Fibroblast of skin of abdomen (primary cell): Measurements from ENCODE around the gene PICK1.

ENCODE experiments used
- DNase-seq: peaks from one replicate; pipeline ENCODE4 v3.0.0-alpha.2; 2013

PICK1 gene

DNA sequence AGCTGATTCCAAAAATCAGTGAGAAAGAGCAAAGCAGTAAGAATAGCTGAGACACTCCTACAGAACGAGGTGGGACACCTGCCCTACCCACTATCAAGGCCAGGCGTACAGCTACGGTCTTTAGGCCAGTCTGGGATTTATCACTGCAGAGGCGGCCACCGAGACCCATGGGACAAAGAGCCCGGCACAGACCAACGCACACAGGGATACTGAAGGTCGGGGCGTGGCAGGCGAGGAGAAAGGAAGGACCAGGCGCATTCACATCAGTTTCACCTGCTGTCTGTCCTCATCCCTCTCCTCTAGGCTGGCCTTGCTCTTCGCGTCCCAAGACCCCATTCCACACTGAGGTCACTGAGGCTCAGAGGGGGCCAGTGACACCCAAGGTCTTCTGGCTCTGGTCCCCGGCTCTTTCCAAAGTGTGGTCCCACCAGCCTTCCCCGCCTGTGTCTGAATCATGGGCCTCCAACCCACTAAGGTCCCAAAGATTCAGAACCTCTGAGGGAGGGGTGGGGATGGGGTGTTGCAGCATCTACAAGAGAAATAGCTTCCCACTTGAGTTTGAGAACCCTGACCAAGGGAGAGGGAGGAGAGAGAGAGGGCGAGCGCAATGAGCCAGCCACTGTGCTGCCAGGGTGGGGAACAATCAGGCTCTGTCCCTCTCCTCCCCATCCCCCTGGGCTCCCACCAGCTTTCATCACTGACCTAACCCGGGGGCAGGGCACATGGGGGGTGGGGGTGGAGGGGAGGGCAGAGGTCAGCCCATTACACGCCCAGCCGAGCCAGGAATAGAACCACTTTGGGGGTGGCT, 7.2 kb upstream of the PICK1 start:
- DNase-seq: no peak

GRCh38 chr22:38050720-38051119, 6.5 kb upstream of the PICK1 start:
- no peak for DNase-seq

GRCh38 chr22:38051261-38051660, 5.9 kb upstream of the PICK1 start:
- DNase-seq: no peak

DNA sequence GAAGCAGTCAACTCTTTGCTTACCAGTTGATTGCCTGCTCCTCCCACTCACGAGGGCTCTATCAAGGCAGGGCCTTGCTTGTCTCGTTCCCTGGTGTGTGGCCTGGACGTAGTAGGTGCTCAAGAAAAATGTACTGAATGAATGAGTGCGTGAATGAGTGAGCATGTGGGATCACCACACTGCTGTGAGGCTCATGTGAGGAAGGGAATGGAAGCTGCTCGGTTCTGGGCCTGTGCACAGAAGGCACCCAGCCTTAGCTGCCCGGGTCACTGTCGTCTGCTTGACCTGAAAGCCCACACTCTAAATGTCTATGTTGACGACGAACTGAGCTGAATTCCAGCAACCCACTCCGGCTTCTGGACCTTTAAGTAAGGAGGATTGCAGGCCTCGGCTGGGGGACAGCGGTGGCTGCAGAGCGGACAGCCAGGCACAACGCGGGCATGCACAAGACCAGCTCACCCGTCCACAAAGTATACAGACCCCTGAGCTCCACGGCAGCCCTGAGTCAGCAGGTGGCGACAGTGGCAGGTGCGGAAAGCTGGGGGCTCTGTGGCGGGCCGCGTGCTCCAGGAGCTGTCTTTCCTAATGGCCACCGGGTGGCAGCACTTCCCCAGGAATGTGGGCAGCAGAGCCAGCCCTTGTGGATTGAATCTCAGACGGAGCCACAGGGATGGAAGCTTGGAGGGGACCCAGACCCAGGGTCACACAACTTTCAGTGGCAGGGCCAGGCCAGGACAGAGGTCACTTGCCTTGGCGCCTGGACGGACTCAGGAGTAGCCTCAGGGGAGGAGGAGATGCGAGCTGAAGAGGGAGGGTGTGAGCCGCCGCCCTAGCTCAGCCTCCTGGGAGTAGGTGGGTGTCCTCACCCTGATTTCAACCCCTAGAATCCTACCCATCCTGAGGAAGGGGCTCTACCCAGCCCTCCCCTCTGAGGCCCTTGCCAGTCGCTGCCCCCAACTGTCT, 5.0 kb upstream of the PICK1 start:
- DNase-seq: peak; percentile 75

DNA sequence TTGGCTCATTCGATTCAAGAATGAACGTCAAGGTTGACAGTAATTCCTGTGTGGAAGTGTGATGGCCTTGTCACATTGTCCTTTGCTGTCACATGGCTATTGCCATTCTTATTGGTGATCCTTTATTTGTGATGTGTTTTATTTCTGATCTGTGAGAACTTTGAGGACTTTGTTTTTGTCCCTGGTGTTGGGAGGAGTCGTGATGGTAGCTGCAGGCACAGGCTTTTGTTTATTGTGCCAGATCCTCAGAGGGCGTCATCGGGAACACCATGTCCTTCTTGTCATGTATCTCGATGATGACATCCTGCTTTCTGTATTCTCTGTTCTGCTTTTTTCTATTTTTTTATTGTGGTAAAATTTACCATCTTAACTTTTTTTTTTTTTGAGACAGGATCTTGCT, 5.6 kb downstream of the PICK1 start:
- no peak for DNase-seq

- DNase-seq: no peak
These were observed 8.3 kb downstream of the PICK1 start for GRCh38 chr22:38065539-38065938.

- no peak for DNase-seq
These were observed 9.3 kb downstream of the PICK1 start for GRCh38 chr22:38066381-38067027.

DNA sequence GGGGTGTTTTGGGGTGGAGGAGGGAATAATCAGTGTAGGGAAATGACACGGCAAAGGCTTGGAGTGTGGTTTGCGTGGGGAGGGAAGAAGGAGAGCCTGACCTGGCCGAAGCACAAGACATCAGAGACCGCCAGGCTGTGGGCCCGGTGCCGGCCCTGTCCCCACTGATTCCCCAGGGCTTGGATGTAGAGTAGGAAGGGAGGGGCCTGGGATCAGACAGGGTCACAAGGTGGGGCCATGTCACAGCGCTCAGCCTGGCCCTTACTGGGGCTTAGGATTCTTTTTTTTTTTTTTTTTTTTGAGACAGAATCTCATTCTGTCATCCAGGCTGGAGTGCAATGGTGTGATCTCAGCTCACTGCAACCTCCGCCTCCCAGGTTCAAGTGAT, 9.8 kb downstream of the PICK1 start:
- no peak for DNase-seq

- no peak for DNase-seq
These were observed 10.7 kb downstream of the PICK1 start for GRCh38 chr22:38067761-38068360.

GRCh38 chr22:38068641-38069371, 11.6 kb downstream of the PICK1 start:
- DNase-seq: no peak

DNA sequence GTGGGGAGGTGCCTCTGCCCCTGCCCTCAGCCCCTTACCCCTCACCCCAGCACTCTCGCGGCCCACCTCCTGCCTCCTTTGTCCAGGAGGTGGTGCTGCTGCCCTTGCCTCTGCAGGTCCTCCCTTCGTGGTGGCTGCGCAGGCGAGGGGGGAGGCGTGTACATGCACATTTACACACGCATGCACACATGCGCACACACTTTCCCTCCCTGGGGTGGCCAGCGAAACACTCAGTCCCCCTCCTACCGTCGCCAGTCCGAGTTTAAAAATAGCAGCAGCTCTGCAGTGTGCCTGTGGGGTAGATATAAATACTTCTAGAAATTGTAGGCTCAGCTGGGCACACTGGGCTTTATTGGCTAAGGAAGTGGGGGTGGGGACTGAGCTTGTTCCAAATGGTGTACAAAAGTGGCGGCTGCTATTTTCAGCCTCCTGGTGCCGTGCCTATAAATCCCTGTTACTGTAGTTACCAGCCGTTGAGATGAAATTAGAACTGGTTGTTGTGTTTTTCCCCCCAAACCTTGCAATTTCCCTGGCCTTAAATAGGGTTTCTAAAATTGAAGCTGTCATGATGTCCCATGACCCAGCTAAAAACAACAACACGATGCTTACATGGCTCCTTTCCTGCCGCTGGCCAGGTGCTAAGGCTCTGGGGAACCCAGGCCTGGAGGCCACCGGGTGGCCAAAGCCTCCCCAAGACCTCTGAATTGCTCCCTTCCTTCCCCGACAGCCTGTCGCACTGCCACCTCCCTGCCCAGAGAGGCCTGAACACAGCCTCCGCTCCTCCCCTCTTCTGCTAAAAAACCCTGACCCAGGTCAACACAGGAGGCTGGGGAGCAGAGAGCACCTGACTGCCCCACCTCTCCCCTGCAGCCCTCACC, 12.4 kb downstream of the PICK1 start:
- DNase-seq: peak; percentile 21

GRCh38 chr22:38070250-38070921, 13.2 kb downstream of the PICK1 start:
- DNase-seq: no peak

DNA sequence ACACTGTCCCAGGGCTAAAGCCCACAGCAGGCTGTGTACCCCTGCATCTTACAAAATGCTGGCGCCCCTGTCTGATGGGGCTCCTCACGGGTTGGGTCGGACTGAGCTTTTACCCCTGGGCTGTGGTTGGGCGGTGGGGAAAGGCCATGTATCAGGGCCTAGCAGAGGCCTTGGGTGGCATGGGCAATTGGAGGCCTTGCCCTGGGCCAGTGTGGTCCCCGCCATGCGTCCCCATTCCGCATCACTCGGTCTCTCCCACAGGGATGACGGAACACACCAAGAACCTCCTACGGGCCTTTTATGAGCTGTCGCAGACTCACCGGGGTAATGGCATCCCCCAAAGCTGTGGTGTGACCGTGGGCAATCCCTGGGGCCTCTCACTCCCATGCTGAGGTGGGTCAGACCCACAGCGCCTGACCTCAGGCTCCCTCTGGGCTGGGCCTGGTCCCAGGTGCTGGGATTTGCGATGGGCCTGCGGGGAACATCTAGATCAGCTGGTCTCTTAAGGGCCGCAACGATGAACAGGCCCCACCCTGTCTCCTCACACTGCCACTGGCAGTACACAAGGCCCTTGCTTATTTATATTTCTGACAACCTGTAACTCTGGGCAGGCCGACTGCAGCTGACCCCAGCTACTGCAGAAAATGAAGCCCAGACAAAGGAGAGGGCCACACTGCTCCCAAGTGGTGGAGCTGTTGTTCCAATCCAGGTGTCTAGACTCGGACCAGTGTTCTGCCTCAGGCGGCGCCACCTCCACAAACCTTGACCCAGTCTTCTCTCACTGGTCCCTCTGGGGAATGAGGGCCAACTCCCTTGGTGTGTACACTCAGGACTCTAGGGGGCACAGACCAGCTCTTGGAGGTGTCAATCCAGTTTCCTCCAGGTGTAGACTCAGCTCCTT, 14.5 kb downstream of the PICK1 start:
- no peak for DNase-seq

DNA sequence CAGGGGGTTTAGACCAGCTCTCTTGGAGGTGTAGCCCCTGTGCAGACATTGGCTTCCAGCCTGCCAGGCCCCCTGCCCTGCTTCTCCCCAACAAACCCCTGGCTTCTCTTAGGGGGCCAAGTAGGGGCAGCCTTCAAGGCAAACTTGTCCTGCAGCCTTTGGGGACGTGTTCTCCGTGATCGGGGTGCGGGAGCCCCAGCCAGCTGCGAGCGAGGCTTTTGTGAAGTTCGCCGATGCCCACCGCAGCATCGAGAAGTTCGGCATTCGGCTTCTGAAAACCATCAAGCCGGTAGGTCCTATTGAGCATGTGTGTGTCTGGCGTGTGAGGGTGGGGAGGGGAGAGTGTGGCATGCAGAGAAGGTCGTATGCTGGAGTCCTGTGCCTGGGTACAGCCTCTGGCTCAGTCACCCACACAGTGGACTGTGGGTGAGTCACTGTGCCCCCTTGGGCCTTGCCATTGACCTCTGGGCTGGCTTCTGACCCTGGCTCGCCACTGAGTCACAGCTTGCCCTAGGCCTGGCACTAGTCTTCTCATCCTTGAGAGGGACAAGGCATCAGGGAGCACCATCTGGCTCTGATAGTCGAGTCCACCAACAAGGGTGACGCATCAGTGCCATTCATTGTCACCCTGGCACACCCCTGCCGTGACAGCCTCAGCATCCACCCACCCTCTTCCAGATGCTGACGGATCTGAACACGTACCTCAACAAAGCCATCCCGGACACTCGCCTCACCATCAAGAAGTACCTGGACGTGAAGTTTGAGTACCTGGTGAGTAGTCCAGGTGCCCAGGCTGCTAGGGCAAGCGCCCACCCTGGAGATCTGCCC, 15.3 kb downstream of the PICK1 start:
- no peak for DNase-seq

- no peak for DNase-seq
These were observed 16.2 kb downstream of the PICK1 start for GRCh38 chr22:38073150-38074130.

- DNase-seq: peak; percentile 42
These were observed 17.2 kb downstream of the PICK1 start for GRCh38 chr22:38074181-38075104.
